ENCODE measurements around the gene ADRB1.

DNA sequence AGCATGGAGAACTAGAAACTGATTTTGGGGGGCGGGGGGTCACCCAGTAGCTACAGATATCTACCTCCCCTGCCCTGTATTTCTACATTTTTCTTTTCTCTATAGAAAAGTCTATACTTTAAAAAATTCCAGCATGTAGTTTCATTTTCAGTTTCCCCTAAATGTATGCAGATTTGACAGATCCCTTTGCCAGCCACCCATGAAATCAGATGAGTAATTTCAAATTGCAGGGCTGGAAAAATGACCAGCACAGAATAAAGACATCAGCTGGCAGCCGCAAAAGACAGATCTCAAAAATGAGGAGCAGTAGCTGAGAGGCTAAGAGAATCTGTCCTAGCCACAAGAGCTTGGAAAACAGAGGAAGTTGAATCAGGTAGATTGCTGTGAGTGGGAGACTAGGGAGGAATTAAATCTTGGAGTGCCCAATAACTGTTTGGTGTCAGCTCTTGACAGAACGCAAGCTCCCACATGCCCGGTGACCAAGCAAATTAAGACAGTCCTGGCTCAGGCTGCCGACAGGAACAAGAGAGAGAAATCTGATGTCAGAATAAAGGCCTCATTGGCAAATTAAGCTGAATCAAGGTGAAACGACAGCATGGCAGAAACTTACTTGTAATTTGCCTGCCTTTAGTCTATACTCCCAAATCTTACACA is 24.5 kb downstream of the ADRB1 start:
- TF ChIP-seq CTCF (conservative IDR thresholded peaks at IDR 0.05; ENCODE audit: low read depth, low read length) (no peak), EZH2 (IDR thresholded peaks at IDR 0.05; ENCODE audit: borderline replicate concordance, low read depth, low read length, poor library complexity, severe bottlenecking) (no peak)

Data from A673 (cell line).